Activated T-cell treated with anti-CD3 and anti-CD28 coated beads for 48 hours (primary cell): ENCODE measurements around the gene MED29.

Source experiments
- DNase-seq: peaks from one replicate; pipeline ENCODE4 v3.0.0-alpha.2; 2020; ENCODE audit warnings: low read depth

MED29 gene

GRCh38 chr19:39411081-39411831, 20.1 kb downstream of the MED29 start:
- no peak for DNase-seq

GRCh38 chr19:39411832-39412099, 20.6 kb downstream of the MED29 start:
- DNase-seq, result peak; percentile 82

- peak; percentile 96 for DNase-seq
These were observed 21.1 kb downstream of the MED29 start, which contains the start of gene PLEKHG2 for GRCh38 chr19:39412100-39412866. TSS of gene PLEKHG2 (plus strand) at chr19:39412669. CDS start at chr19:39414087, 1,418 bp downstream.

GRCh38 chr19:39412867-39413271, 21.7 kb downstream of the MED29 start:
- DNase-seq, result no peak

GRCh38 chr19:39413272-39413910, 22.2 kb downstream of the MED29 start:
- no peak for DNase-seq

GRCh38 chr19:39413911-39414608, 22.9 kb downstream of the MED29 start:
- DNase-seq, result no peak

GRCh38 chr19:39415111-39416046, 24.2 kb downstream of the MED29 start:
- no peak for DNase-seq

GRCh38 chr19:39416152-39417120, 25.3 kb downstream of the MED29 start:
- no peak for DNase-seq

GRCh38 chr19:39417463-39418181, 26.4 kb downstream of the MED29 start:
- no peak for DNase-seq

- DNase-seq, result no peak
These were observed 27.8 kb downstream of the MED29 start for GRCh38 chr19:39419003-39419402.

- no peak for DNase-seq
These were observed 29.6 kb downstream of the MED29 start for GRCh38 chr19:39420769-39421168.

- no peak for DNase-seq
These were observed 30.8 kb downstream of the MED29 start for GRCh38 chr19:39422020-39422419.

GRCh38 chr19:39423258-39424086, 32.3 kb downstream of the MED29 start:
- DNase-seq, result no peak

GRCh38 chr19:39424934-39425333, 33.8 kb downstream of the MED29 start:
- DNase-seq, result no peak

GRCh38 chr19:39425744-39426143, 34.6 kb downstream of the MED29 start:
- no peak for DNase-seq

- no peak for DNase-seq
These were observed 35.0 kb downstream of the MED29 start for GRCh38 chr19:39426170-39426569.

GRCh38 chr19:39427707-39428106, 36.5 kb downstream of the MED29 start:
- no peak for DNase-seq

GRCh38 chr19:39428283-39429112, 37.3 kb downstream of the MED29 start:
- no peak for DNase-seq
